Embryonic facial prominence (tissue), 1 donor: ENCODE data around the gene ATP10A.
A peak's percentile ranks its signal among the peaks of the same experiment; 100 is the strongest.
"Not testable (repeated sequence)": the region's sequence is repeated elsewhere in the genome, so short reads cannot be mapped to it uniquely, and the experiment has no call there.

Experiments
- DNase-seq: peaks from one replicate; pipeline ENCODE4 v3.0.0-alpha.2; 2016; ENCODE audit errors: extremely low spot score

ATP10A gene

GRCh38 chr15:25882466-25882865 is 19.3 kb upstream of the ATP10A start:
- no peak for DNase-seq

- not testable (repeated sequence) for DNase-seq
These were observed 17.8 kb upstream of the ATP10A start for GRCh38 chr15:25880877-25881276.

DNA sequence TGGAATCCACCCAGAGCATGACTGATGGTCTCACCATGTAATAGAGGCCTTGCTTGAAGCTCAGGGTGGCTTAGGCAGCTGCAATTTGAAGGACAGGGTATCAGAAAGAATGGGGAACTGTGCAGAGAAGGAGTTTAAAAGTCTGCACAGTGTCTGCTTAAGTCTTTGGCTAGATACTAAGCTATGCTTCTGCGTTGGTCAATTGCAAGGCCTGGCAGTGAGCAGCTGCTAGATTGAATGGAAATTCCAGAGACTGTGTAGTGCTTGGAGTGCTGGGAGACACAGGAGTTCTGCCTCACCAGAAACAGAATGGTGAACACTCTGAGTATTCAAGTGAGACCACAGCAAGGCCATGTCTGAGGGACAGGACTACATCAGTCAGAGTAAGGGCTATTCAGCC is 17.3 kb upstream of the ATP10A start:
- DNase-seq: no peak

DNA sequence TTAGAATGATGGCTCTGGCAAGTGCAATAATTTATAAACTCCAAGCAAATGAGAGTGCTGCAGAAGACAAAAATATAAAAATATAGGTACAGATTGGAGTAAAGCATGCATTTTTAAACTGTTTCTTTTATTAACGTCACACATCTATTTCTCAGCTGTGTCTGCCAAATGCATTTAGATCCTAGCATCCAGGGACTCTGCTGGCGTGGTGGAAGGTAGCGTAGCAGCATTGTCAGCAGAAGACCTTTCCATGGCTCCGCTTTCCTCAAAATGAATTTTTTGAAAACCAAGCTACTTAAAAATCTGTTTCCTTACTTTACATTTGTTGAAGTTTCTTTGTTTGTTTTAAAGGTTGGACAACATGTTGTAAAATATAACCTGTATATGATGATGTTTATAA is 16.3 kb upstream of the ATP10A start:
- DNase-seq: no peak

DNA sequence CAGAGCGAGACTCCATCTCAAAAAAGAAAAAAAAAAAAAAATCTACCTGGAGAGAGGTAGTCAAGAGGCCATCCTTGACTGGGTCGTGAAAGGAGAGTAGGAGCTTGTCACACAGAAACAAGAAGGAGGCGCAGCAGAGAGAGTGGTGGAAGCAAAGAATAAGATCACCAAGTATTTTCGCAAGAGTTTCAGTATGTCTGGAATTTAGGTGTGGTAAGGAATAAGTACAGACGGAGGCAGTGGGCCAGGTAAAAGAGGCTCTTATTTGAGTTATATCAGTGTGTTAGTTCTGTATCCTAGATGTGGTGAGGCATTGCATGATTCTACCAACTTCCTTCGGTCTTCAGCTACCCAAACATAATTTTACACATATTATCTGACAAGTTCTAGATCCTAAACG is 14.6 kb upstream of the ATP10A start:
- DNase-seq: no peak

DNA sequence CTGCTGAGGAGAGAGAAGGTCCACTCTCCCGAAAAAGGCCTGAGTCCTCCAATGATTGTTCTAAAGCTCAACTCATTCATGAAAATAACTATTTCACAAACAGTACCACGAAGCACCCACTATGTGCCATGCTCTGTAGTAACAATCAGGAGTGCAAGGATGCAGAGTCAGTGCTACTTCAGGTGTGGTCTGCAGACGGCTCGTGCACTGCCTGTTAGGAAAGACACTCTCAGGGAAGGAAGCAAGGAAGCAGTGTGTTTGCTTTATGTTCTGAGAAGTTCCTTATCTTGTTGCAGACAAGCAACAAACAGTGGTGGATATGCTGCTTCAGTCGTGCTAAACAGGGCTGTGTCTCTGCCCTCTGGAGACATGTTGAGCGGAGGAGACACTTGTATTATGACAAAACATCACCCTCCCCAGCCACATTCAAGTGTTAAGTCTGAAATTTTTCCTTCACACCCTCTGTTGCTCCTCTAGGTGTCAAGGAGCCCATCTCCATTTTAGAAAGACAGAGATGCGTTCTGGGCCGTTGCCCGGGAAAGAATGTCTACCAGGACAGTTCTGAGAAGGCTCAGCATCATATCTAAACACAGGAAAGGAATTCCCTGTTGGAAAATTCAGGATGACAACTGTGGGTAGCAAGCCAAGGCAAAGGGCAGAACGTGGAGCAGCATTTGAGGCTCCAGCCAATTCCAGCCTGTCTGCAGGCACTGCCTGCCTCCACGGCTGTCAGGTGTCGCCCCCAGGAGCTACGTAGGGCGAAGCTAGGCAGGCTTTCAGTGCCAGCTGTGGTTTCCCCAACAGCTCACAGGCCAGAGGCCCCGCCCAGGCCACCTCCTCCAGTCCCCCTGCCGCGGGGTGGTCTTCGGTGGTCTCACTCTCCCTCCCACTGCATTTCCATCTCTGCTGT is 13.4 kb upstream of the ATP10A start:
- no peak for DNase-seq

DNA sequence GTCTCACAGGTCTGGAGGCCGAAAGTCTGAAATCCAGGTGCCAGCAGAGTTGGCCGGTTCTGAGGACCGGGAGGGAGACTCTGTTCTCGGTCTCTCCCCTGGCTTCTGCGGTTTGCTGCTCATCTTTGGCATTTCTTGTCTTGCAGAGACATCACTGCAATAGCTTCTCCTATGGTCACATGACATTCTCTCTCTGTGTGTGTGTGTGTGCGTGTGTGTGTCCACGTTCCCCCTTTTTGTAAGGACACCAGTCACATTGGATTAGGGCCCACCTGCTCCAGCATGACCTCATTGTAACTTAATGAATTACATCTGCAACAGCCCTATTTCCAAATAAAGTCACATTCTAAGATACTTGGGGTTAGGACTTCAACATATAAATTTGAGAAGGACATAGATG is 12.4 kb upstream of the ATP10A start:
- no peak for DNase-seq

- no peak for DNase-seq
These were observed 11.3 kb upstream of the ATP10A start for GRCh38 chr15:25874379-25874778.

DNA sequence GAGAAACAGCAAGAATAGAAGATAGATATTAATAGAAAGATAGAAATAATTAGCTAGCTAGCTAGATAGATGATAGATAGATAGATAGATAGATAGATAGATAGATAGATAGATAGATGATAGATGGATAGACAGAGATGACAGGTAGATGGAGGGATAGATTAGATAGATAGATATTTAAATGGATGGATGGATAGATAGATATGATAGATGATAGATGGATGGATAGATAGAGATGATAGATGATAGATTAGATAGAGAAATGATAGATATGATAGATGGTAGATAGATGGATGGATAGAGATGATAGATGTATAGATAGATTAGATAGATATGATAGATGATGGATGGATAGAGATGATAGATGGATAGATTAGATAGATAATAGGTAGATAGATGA is 8.3 kb upstream of the ATP10A start:
- no peak for DNase-seq

- DNase-seq: no peak
These were observed 7.8 kb upstream of the ATP10A start for GRCh38 chr15:25870938-25871337.

DNA sequence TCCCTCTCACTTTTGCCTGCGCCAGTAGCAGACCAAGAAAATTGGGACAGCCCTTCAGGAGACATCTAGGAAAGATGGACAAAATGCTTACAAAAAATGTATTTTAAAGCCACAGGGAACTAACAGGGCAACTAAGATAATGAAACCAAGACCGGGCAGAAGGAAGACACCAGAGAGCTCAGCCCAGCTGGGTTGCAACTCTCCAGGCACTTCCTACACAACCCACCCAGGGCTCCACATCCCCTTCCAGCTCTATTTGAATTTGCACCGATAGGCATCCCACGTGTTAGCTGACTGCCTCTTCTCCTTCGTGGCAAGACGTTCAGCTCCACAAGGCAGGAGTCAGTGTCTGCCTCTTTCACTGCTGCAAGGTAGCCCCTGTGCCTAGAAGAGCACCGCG is 6.6 kb upstream of the ATP10A start:
- DNase-seq: no peak

GRCh38 chr15:25866874-25867273 is 3.7 kb upstream of the ATP10A start:
- DNase-seq: no peak

- no peak for DNase-seq
These were observed 3.1 kb upstream of the ATP10A start for GRCh38 chr15:25866251-25866650.

DNA sequence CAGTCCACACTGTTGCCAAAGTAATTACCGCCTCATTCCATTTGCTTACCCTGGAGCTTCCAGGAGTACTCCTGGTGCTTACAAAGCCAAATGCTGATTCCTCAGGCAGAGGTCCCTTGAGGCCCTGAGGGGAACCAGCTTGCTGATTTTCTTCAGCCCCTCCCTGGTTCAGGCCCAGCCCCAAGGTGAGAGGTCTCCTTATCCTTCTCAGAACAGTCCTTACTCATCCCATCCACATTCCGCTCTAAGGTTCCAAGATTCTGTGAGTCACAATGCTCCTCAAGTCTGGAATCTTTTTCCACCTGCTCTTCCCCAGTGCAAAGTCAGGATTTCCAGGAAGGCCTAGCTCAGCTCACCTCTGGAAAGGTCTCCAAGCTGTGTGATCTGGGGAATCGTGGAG is 1.8 kb upstream of the ATP10A start:
- no peak for DNase-seq

DNA sequence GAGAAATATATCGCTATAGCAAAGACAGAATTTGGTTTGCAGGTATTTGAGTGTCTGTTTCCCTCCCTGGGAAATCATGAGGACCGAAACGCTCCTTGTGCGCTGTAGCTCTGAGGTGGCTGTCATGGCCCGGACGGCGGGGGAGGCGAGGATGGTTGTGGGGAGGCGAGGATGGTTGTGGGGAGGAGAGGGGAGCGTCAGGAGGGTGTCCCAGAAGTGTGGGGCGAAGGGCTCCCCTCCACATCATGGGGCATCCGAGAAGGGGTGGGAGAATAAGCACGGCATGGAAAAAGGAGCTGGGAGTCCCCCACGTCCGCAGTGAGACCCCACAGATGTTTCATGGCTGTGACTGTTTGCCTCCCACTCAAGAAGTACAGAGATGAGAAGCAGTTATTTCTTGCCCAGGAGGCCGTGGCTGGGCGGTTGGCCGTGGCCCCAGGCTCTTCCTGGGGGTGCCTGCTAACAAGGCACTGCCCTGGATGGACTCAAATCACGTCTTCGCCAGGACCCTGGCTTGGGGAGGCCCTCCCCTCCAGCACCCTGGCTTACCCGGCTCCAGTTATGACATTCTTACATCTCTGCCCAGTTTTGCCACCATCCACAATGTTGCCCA is 947 bp upstream of the ATP10A start:
- no peak for DNase-seq

- DNase-seq: peak; percentile 13
These were observed 536 bp downstream of the ATP10A start for GRCh38 chr15:25862472-25863110.

GRCh38 chr15:25862071-25862471 is 1.1 kb downstream of the ATP10A start:
- no peak for DNase-seq

- DNase-seq: no peak
These were observed 2.0 kb downstream of the ATP10A start for GRCh38 chr15:25860885-25861866.

GRCh38 chr15:25859838-25860645 is 3.1 kb downstream of the ATP10A start:
- DNase-seq: no peak

- no peak for DNase-seq
These were observed 4.0 kb downstream of the ATP10A start for GRCh38 chr15:25858952-25859760.
